Measurements from ENCODE around the gene MISFA. TPM values are rescaled to one million over a fixed set of nuclear protein-coding genes. Genes with fewer than 3 reads are reported as not detected.

Gene MISFA
- total RNA-seq, 4 donors from 2014 or later = 4.5 to 14.1 (median 4.5) TPM; not detected in 1

- TF ChIP-seq, protein P1, sequence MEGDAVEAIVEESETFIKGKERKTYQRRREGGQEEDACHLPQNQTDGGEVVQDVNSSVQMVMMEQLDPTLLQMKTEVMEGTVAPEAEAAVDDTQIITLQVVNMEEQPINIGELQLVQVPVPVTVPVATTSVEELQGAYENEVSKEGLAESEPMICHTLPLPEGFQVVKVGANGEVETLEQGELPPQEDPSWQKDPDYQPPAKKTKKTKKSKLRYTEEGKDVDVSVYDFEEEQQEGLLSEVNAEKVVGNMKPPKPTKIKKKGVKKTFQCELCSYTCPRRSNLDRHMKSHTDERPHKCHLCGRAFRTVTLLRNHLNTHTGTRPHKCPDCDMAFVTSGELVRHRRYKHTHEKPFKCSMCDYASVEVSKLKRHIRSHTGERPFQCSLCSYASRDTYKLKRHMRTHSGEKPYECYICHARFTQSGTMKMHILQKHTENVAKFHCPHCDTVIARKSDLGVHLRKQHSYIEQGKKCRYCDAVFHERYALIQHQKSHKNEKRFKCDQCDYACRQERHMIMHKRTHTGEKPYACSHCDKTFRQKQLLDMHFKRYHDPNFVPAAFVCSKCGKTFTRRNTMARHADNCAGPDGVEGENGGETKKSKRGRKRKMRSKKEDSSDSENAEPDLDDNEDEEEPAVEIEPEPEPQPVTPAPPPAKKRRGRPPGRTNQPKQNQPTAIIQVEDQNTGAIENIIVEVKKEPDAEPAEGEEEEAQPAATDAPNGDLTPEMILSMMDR (IDR thresholded peaks at IDR 0.05 in 4 of 5, conservative IDR thresholded peaks at IDR 0.05 in 1 of 5) = no peak
- no peak for TF ChIP-seq POLR2A (IDR thresholded peaks at IDR 0.05)
- Histone ChIP-seq H3K9me3 (no peaks in the 10 kb centered on the region), H3K4me1 (peaks cover 14 to 18% of the 10 kb centered on the region in 2 donors), H3K27me3 (no peaks in the 10 kb centered on the region), H3K27ac (peak overlapping the region in 2 of 4 donors; percentile 7 to 25), H3K4me3 (no peak overlapping the region), H3K36me3 (peaks cover 0 to 20% of the 10 kb centered on the region in 2 donors)
- in situ Hi-C loops (cut with MboI; ENCODE audit: low sequenced_read_pairs in 4 of 4) = no loop called here
- no peak for DNase-seq
- no peak for ATAC-seq
- intact Hi-C loops (cut with DNase I; ENCODE audit: low total_unique reads) = no loop called here
Observed at GRCh38 chr11:18618342-18619025, 18.9 kb downstream of the MISFA start.

- no peaks in the 10 kb centered on the region for H3K36me3 ChIP-seq
- DNase-seq (no peak), ATAC-seq (no peak)
- in situ Hi-C loops (cut with MboI; ENCODE audit: low sequenced_read_pairs in 4 of 4) (no loop called here), intact Hi-C loops (cut with DNase I; ENCODE audit: low total_unique reads) (no loop called here)
- H3K4me1 ChIP-seq = peaks cover 12 to 13% of the 10 kb centered on the region in 2 donors
- TF ChIP-seq, protein P1 (IDR thresholded peaks at IDR 0.05 in 4 of 5, conservative IDR thresholded peaks at IDR 0.05 in 1 of 5) = no peak
- TF ChIP-seq POLR2A (IDR thresholded peaks at IDR 0.05) = no peak
- no peaks in the 10 kb centered on the region for H3K27me3 ChIP-seq
- H3K27ac ChIP-seq = no peak overlapping the region
- H3K9me3 ChIP-seq = no peaks in the 10 kb centered on the region
- no peak overlapping the region for H3K4me3 ChIP-seq
Observed at GRCh38 chr11:18623707-18624106, 24.1 kb downstream of the MISFA start.

GRCh38 chr11:18624161-18624560, 24.6 kb downstream of the MISFA start:
- Histone ChIP-seq H3K36me3 (no peaks in the 10 kb centered on the region), H3K27ac (no peak overlapping the region), H3K9me3 (no peaks in the 10 kb centered on the region), H3K4me1 (peaks cover 8 to 11% of the 10 kb centered on the region in 2 donors), H3K4me3 (no peak overlapping the region), H3K27me3 (no peaks in the 10 kb centered on the region)
- TF ChIP-seq, protein P1 (IDR thresholded peaks at IDR 0.05 in 4 of 5, conservative IDR thresholded peaks at IDR 0.05 in 1 of 5) = no peak
- TF ChIP-seq POLR2A (IDR thresholded peaks at IDR 0.05) = no peak
- ATAC-seq = no peak
- DNase-seq = no peak
- in situ Hi-C loops (cut with MboI; ENCODE audit: low sequenced_read_pairs in 4 of 4) (no loop called here), intact Hi-C loops (cut with DNase I; ENCODE audit: low total_unique reads) (no loop called here)

- Histone ChIP-seq H3K4me1 (peaks cover 17 to 24% of the 10 kb centered on the region in 2 donors), H3K36me3 (no peaks in the 10 kb centered on the region), H3K4me3 (peak overlapping the region in 3 of 4 donors; percentile 84 to 96 (median 92)), H3K9me3 (no peaks in the 10 kb centered on the region), H3K27me3 (no peaks in the 10 kb centered on the region), H3K27ac (no peak overlapping the region)
- intact Hi-C loops (cut with DNase I; ENCODE audit: low total_unique reads) (loop anchor here (5.0 kb wide), 1 partner anchor 89 kb away; no protein-coding TSS in a partner anchor), in situ Hi-C loops (cut with MboI; ENCODE audit: low sequenced_read_pairs in 4 of 4) (loop anchor here in 2 of 4 donors (10.0 kb wide), 2 partner anchors 62 to 308 kb away; partner anchors contain the start of genes GTF2H1 (in 2 of the 2), HPS5 (in 2 of the 2) and TMEM86A (in 1 of the 2))
- TF ChIP-seq, protein P1 (IDR thresholded peaks at IDR 0.05 in 4 of 5, conservative IDR thresholded peaks at IDR 0.05 in 1 of 5) = no peak
- no peak for TF ChIP-seq POLR2A (IDR thresholded peaks at IDR 0.05)
- no peak for DNase-seq
- ATAC-seq = no peak
Observed at GRCh38 chr11:18632841-18633240, 33.3 kb downstream of the MISFA start.

Measured in gastrocnemius medialis (tissue), 4 donors.